ENCODE results near the gene HDAC11. TPM values are rescaled to one million over a fixed set of nuclear protein-coding genes. Genes with fewer than 3 reads are reported as not detected.

The HDAC11 gene
- total and polyA plus RNA-seq, 9 of the 15 experiments (the other 6 are each of a cell fraction or from before 2014, with no cell fraction given) = 0.60 to 6.0 (median 4.5) TPM

DNA sequence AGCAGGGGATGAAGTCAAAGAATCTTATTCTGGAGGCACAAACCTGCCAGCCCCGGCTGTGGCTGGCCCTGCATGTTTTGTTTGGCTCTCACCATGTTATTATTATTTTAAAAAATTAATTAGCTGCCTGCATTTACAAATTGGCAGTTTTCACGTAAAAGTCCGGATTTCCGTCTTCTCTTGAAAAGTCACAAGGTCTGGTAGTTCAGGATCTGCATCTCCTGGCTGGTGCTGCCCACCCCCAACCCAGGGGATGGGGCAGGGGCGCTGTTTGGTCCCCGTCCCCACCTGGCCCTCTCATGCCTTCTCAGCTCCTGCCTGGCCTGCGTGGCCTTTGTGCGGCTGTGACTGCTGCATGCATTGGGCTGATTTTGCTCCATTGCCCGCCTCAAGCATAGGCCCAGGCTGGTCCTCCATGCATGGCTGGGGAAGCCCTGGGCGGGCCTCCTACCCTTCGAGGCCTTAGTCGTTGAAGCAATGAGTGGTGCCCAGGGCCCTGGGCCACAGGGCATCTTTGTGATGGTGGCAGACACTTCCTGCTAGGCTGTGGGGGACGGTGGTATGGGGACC lies 70.8 kb downstream of the HDAC11 start (continued):
- TF ChIP-seq, protein P1, sequence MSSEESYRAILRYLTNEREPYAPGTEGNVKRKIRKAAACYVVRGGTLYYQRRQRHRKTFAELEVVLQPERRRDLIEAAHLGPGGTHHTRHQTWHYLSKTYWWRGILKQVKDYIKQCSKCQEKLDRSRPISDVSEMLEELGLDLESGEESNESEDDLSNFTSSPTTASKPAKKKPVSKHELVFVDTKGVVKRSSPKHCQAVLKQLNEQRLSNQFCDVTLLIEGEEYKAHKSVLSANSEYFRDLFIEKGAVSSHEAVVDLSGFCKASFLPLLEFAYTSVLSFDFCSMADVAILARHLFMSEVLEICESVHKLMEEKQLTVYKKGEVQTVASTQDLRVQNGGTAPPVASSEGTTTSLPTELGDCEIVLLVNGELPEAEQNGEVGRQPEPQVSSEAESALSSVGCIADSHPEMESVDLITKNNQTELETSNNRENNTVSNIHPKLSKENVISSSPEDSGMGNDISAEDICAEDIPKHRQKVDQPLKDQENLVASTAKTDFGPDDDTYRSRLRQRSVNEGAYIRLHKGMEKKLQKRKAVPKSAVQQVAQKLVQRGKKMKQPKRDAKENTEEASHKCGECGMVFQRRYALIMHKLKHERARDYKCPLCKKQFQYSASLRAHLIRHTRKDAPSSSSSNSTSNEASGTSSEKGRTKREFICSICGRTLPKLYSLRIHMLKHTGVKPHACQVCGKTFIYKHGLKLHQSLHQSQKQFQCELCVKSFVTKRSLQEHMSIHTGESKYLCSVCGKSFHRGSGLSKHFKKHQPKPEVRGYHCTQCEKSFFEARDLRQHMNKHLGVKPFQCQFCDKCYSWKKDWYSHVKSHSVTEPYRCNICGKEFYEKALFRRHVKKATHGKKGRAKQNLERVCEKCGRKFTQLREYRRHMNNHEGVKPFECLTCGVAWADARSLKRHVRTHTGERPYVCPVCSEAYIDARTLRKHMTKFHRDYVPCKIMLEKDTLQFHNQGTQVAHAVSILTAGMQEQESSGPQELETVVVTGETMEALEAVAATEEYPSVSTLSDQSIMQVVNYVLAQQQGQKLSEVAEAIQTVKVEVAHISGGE (CRISPR knock-in tag; IDR thresholded peaks at IDR 0.05) = no peak
- TF ChIP-seq, protein P2, sequence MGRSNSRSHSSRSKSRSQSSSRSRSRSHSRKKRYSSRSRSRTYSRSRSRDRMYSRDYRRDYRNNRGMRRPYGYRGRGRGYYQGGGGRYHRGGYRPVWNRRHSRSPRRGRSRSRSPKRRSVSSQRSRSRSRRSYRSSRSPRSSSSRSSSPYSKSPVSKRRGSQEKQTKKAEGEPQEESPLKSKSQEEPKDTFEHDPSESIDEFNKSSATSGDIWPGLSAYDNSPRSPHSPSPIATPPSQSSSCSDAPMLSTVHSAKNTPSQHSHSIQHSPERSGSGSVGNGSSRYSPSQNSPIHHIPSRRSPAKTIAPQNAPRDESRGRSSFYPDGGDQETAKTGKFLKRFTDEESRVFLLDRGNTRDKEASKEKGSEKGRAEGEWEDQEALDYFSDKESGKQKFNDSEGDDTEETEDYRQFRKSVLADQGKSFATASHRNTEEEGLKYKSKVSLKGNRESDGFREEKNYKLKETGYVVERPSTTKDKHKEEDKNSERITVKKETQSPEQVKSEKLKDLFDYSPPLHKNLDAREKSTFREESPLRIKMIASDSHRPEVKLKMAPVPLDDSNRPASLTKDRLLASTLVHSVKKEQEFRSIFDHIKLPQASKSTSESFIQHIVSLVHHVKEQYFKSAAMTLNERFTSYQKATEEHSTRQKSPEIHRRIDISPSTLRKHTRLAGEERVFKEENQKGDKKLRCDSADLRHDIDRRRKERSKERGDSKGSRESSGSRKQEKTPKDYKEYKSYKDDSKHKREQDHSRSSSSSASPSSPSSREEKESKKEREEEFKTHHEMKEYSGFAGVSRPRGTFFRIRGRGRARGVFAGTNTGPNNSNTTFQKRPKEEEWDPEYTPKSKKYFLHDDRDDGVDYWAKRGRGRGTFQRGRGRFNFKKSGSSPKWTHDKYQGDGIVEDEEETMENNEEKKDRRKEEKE (IDR thresholded peaks at IDR 0.05; ENCODE audit: borderline replicate concordance in 1 of 2, control insufficient read depth in 1 of 2, low read depth in 2 of 2, low read length in 1 of 2) = no peak
- TF ChIP-seq HOXB6 (CRISPR knock-in tag; IDR thresholded peaks at IDR 0.05; ENCODE audit: borderline replicate concordance) = no peak
- TF ChIP-seq, protein P3, sequence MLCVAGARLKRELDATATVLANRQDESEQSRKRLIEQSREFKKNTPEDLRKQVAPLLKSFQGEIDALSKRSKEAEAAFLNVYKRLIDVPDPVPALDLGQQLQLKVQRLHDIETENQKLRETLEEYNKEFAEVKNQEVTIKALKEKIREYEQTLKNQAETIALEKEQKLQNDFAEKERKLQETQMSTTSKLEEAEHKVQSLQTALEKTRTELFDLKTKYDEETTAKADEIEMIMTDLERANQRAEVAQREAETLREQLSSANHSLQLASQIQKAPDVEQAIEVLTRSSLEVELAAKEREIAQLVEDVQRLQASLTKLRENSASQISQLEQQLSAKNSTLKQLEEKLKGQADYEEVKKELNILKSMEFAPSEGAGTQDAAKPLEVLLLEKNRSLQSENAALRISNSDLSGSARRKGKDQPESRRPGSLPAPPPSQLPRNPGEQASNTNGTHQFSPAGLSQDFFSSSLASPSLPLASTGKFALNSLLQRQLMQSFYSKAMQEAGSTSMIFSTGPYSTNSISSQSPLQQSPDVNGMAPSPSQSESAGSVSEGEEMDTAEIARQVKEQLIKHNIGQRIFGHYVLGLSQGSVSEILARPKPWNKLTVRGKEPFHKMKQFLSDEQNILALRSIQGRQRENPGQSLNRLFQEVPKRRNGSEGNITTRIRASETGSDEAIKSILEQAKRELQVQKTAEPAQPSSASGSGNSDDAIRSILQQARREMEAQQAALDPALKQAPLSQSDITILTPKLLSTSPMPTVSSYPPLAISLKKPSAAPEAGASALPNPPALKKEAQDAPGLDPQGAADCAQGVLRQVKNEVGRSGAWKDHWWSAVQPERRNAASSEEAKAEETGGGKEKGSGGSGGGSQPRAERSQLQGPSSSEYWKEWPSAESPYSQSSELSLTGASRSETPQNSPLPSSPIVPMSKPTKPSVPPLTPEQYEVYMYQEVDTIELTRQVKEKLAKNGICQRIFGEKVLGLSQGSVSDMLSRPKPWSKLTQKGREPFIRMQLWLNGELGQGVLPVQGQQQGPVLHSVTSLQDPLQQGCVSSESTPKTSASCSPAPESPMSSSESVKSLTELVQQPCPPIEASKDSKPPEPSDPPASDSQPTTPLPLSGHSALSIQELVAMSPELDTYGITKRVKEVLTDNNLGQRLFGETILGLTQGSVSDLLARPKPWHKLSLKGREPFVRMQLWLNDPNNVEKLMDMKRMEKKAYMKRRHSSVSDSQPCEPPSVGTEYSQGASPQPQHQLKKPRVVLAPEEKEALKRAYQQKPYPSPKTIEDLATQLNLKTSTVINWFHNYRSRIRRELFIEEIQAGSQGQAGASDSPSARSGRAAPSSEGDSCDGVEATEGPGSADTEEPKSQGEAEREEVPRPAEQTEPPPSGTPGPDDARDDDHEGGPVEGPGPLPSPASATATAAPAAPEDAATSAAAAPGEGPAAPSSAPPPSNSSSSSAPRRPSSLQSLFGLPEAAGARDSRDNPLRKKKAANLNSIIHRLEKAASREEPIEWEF (CRISPR knock-in tag; IDR thresholded peaks at IDR 0.05) = no peak
- TF ChIP-seq TCFL5 (CRISPR knock-in tag; conservative IDR thresholded peaks at IDR 0.05) = no peak
- TF ChIP-seq ZNF764 (CRISPR knock-in tag; IDR thresholded peaks at IDR 0.05; ENCODE audit: low read depth) = no peak
- TF ChIP-seq NFXL1 (CRISPR knock-in tag; IDR thresholded peaks at IDR 0.05) = no peak
- no peak for TF ChIP-seq ZNF140 (CRISPR knock-in tag; IDR thresholded peaks at IDR 0.05)

Data from K562 (cell line).